SK-N-SH treated with all-trans-retinoic acid at 6 μM for 48 hours (cell line): ENCODE measurements around the gene SIL1.

Source experiments
- ARNTL ChIP-seq: fragments of 450-650 bp; formaldehyde crosslinking; IDR thresholded peaks from 2 replicates; pipeline ENCODE4 v1.5.0; 2020; ENCODE audit warnings: low read depth, mild to moderate bottlenecking, moderate library complexity, borderline replicate concordance
- BACH2 ChIP-seq: fragments of 250-450 bp; sonication (Bioruptor Pico); IDR thresholded peaks from 2 replicates; pipeline ENCODE4 v1.9.0; 2021; ENCODE audit warnings: mild to moderate bottlenecking, borderline replicate concordance
- ISL1 ChIP-seq: fragments of 250-450 bp; sonication (Bioruptor Pico); IDR thresholded peaks from 2 replicates; pipeline ENCODE4 v2.1.2; 2022; ENCODE audit warnings: mild to moderate bottlenecking, moderate library complexity
- PPARA ChIP-seq: fragments of 250-450 bp; sonication (Bioruptor Pico); IDR thresholded peaks from 2 replicates; pipeline ENCODE4 v1.5.0; 2020; ENCODE audit warnings: mild to moderate bottlenecking, borderline replicate concordance
- SNAI2 ChIP-seq: fragments of 250-450 bp; sonication (Bioruptor Pico); IDR thresholded peaks from 2 replicates; pipeline ENCODE4 v1.5.0; 2020; ENCODE audit warnings: mild to moderate bottlenecking, moderate library complexity
- TCF4 ChIP-seq: fragments of 250-450 bp; sonication (Bioruptor Pico); IDR thresholded peaks from 2 replicates; pipeline ENCODE4 v1.8.0; 2021; ENCODE audit warnings: mild to moderate bottlenecking, moderate library complexity, borderline replicate concordance
- ZFP30 ChIP-seq: fragments of 450-650 bp; formaldehyde crosslinking; IDR thresholded peaks from 2 replicates; pipeline ENCODE4 v1.5.0; 2022; ENCODE audit warnings: mild to moderate bottlenecking, moderate library complexity
- ZNF70 ChIP-seq: fragments of 450-650 bp; formaldehyde crosslinking; IDR thresholded peaks from 2 replicates; pipeline ENCODE4 v1.5.0; 2020; ENCODE audit warnings: mild to moderate bottlenecking, moderate library complexity
- ZNF8 ChIP-seq: fragments of 450-650 bp; formaldehyde crosslinking; IDR thresholded peaks from 2 replicates; pipeline ENCODE4 v1.5.0; 2020; ENCODE audit warnings: mild to moderate bottlenecking, moderate library complexity
- TF ChIP-seq, protein P1 (sequence below): fragments of 250-450 bp; sonication (Bioruptor Pico); IDR thresholded peaks from 2 replicates; pipeline ENCODE4 v1.8.0; 2020; ENCODE audit warnings: mild to moderate bottlenecking, moderate library complexity, borderline replicate concordance
- TF ChIP-seq, protein P2 (sequence below): fragments of 250-450 bp; sonication (Bioruptor Pico); IDR thresholded peaks from 2 replicates; pipeline ENCODE4 v1.5.1; 2021; ENCODE audit warnings: mild to moderate bottlenecking, moderate library complexity

DNA sequence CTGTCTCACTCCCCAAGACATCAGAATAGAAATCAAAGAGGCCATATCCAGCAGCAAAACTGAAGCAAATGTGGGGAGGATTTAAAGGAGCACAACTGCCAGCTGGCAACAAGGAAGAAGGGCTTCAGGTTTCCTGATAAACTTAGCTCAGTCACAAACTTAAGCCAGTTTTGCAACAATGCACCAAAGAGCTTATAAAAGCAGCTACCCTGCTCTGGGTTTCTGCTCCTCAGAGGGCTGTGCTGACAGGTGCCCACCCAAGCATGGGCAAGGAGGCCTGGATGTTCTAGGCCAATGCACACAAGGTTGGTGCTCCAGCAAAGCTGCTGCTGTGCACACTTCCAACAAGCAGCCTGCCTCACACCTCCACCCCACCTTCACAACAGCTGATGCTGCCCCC, 132.9 kb downstream of the SIL1 start:
- TF ChIP-seq, protein P1, sequence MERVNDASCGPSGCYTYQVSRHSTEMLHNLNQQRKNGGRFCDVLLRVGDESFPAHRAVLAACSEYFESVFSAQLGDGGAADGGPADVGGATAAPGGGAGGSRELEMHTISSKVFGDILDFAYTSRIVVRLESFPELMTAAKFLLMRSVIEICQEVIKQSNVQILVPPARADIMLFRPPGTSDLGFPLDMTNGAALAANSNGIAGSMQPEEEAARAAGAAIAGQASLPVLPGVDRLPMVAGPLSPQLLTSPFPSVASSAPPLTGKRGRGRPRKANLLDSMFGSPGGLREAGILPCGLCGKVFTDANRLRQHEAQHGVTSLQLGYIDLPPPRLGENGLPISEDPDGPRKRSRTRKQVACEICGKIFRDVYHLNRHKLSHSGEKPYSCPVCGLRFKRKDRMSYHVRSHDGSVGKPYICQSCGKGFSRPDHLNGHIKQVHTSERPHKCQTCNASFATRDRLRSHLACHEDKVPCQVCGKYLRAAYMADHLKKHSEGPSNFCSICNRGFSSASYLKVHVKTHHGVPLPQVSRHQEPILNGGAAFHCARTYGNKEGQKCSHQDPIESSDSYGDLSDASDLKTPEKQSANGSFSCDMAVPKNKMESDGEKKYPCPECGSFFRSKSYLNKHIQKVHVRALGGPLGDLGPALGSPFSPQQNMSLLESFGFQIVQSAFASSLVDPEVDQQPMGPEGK (CRISPR knock-in tag) = no peak
- TF ChIP-seq ARNTL (CRISPR knock-in tag) (no peak), ZNF70 (no peak), PPARA (CRISPR knock-in tag) (no peak), SNAI2 (no peak), ZNF8 (CRISPR knock-in tag) (no peak), ISL1 (CRISPR knock-in tag) (no peak), TCF4 (no peak), ZFP30 (CRISPR knock-in tag) (no peak), BACH2 (no peak)
- TF ChIP-seq, protein P2, sequence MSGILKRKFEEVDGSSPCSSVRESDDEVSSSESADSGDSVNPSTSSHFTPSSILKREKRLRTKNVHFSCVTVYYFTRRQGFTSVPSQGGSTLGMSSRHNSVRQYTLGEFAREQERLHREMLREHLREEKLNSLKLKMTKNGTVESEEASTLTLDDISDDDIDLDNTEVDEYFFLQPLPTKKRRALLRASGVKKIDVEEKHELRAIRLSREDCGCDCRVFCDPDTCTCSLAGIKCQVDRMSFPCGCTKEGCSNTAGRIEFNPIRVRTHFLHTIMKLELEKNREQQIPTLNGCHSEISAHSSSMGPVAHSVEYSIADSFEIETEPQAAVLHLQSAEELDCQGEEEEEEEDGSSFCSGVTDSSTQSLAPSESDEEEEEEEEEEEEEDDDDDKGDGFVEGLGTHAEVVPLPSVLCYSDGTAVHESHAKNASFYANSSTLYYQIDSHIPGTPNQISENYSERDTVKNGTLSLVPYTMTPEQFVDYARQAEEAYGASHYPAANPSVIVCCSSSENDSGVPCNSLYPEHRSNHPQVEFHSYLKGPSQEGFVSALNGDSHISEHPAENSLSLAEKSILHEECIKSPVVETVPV = no peak
